SJCRH30 (cell line): ENCODE measurements around the gene FBXO40. TPM values are rescaled to one million over a fixed set of nuclear protein-coding genes. Genes with fewer than 3 reads are reported as not detected.
"Not testable (repeated sequence)": the region's sequence is repeated elsewhere in the genome, so short reads cannot be mapped to it uniquely, and the experiment has no call there.

ENCODE experiments used
- DNase-seq, 2 experiments: peaks; one replicate each; pipeline ENCODE4 v3.0.0-alpha.2; 2015 to 2020
- H3K27ac ChIP-seq: fragments of 250-450 bp; sonication (Bioruptor Pico); 2 replicates; pipeline ENCODE4 v1.5.1; 2020; ENCODE audit warnings: mild to moderate bottlenecking, moderate library complexity
- H3K27me3 ChIP-seq: fragments of 250-450 bp; sonication (Bioruptor Pico); 2 replicates; pipeline ENCODE4 v1.5.1; 2020; ENCODE audit warnings: mild to moderate bottlenecking, moderate library complexity
- H3K36me3 ChIP-seq: fragments of 250-450 bp; sonication (Bioruptor Pico); 2 replicates; pipeline ENCODE4 v1.5.1; 2020; ENCODE audit warnings: mild to moderate bottlenecking, moderate library complexity
- H3K4me1 ChIP-seq: fragments of 250-450 bp; sonication (Bioruptor Pico); 2 replicates; pipeline ENCODE4 v1.5.1; 2020; ENCODE audit warnings: mild to moderate bottlenecking, moderate library complexity
- H3K4me3 ChIP-seq: fragments of 250-450 bp; sonication (Bioruptor Pico); 2 replicates; pipeline ENCODE4 v1.5.1; 2020; ENCODE audit warnings: mild to moderate bottlenecking, moderate library complexity
- H3K9me3 ChIP-seq: fragments of 250-450 bp; sonication (Bioruptor Pico); replicated peaks from 2 replicates; pipeline ENCODE4 v1.5.1; 2020; ENCODE audit warnings: mild to moderate bottlenecking, moderate library complexity
- total RNA-seq: library from RNA; depleted of rRNA; stranded (reverse); fragments of >200 nt; shearing (Covaris generic); gene quantifications from 2 replicates; pipeline ENCODE4 v1.2.3, GENCODE V29; 2014; rRNA removed

Gene FBXO40, protein sequence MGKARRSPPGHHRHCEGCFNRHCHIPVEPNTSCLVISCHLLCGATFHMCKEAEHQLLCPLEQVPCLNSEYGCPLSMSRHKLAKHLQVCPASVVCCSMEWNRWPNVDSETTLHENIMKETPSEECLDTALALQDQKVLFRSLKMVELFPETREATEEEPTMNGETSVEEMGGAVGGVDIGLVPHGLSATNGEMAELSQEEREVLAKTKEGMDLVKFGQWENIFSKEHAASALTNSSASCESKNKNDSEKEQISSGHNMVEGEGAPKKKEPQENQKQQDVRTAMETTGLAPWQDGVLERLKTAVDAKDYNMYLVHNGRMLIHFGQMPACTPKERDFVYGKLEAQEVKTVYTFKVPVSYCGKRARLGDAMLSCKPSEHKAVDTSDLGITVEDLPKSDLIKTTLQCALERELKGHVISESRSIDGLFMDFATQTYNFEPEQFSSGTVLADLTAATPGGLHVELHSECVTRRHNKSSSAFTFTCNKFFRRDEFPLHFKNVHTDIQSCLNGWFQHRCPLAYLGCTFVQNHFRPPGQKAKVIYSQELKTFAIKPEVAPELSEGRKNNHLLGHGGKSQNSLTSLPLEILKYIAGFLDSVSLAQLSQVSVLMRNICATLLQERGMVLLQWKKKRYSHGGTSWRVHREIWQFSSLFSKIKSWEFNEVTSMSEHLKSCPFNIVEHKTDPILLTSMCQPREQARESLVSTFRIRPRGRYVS
- total RNA-seq = 0.02 and 0.03 TPM in 2 replicates

GRCh38 chr3:121592856-121593702 lies at the start of gene FBXO40:
FBXO40 (plus strand) TSS chr3:121593379; CDS start chr3:121620576, 27,197 bp downstream.
- H3K36me3 ChIP-seq = no peaks in the 10 kb centered on the region
- peak in 1 of 2 experiments; percentile 13 for DNase-seq
- H3K4me3 ChIP-seq = no peak within 1 kb of the TSS
- no peaks in the 10 kb centered on the region; the same call in 1 of the 2 replicates for H3K9me3 ChIP-seq
- H3K4me1 ChIP-seq = no peaks in the 10 kb centered on the region
- no peaks in the 10 kb centered on the region; the same call in 1 of the 2 replicates for H3K27me3 ChIP-seq
- H3K27ac ChIP-seq = no peak within 1 kb of the TSS

- peaks cover 25% of the 10 kb centered on the region for H3K36me3 ChIP-seq
- peak overlapping the region; percentile 82 for H3K27ac ChIP-seq
- 0 out of 2 replicates have a peak, but pooled peaks cover 4% of the 10 kb centered on the region for H3K4me1 ChIP-seq
- peak overlapping the region; percentile 73 for H3K4me3 ChIP-seq
- no peaks in the 10 kb centered on the region for H3K27me3 ChIP-seq
- peak; percentile 25 to 51 for DNase-seq
- no peaks in the 10 kb centered on the region for H3K9me3 ChIP-seq
Measured at GRCh38 chr3:121545049-121545573, 48.1 kb upstream of the FBXO40 start.

GRCh38 chr3:121545574-121546455 lies 47.4 kb upstream of the FBXO40 start, which contains the start of gene POLQ:
POLQ (minus strand) TSS chr3:121545988; CDS start chr3:121545877, 111 bp downstream.
- peak; percentile 95 to 97 for DNase-seq
- Histone ChIP-seq H3K36me3 (peaks cover 20% of the 10 kb centered on the region), H3K9me3 (no peaks in the 10 kb centered on the region), H3K4me3 (peak within 1 kb of the TSS; percentile 73), H3K4me1 (0 out of 2 replicates have a peak, but pooled peaks cover 4% of the 10 kb centered on the region), H3K27me3 (no peaks in the 10 kb centered on the region), H3K27ac (peak within 1 kb of the TSS; percentile 82)

- Histone ChIP-seq H3K9me3 (no peaks in the 10 kb centered on the region), H3K27ac (peak overlapping the region; percentile 44; the same call in 1 of the 2 replicates), H3K36me3 (no peaks in the 10 kb centered on the region), H3K4me1 (no peaks in the 10 kb centered on the region), H3K27me3 (no peaks in the 10 kb centered on the region), H3K4me3 (peak overlapping the region; percentile 48)
- peak; percentile 51 to 74 for DNase-seq
Measured at GRCh38 chr3:121552379-121552778, 40.8 kb upstream of the FBXO40 start.

DNA sequence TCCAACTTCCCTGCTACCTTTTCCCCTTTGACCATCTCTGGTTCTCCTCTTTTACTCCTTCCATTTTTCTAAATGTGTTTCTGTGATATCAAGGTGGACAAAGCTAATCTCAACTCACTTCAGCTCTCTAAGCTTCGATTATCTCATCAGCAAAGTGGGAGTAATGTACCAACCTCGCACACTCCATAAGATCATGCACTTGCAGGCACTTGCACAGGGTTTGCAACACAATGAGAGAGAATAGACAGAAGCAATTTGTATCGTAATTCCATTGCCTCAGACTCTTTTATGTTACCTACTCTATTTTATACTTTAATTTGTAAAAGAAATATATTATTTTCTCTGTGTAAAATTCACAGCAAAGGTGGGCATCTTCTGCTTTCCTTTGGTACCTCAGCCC lies 40.4 kb upstream of the FBXO40 start:
- no peak for DNase-seq
- H3K4me1 ChIP-seq = no peaks in the 10 kb centered on the region
- H3K27me3 ChIP-seq = no peaks in the 10 kb centered on the region
- H3K4me3 ChIP-seq = peak overlapping the region; percentile 48
- H3K9me3 ChIP-seq = no peaks in the 10 kb centered on the region
- H3K36me3 ChIP-seq = no peaks in the 10 kb centered on the region
- no peak overlapping the region; the same call in 1 of the 2 replicates for H3K27ac ChIP-seq

DNA sequence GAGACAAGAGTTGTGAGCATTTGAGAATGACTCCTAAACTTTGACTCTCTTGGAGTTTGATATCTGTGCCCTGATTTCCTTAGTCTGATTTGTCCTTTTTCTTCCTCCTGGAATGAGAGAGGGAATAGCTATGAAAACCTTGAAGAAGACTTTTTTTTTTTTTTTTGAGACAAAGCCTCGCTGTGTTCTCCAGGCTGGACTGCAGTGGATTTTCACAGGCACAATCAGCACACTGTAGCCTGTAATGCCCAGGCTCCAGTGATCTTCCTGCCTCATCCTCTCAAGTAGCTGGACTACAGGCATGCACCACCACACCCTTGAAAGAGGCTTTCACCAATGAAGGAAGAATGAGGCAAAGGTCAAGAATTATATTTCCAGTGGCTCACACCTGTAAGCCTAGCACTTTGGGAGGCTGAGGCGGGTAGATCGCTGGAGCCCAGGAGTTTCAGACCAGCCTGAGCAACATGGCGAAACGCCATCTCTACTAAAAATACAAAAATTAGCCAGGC lies 35.7 kb upstream of the FBXO40 start:
- Histone ChIP-seq H3K36me3 (no peaks in the 10 kb centered on the region), H3K9me3 (no peaks in the 10 kb centered on the region), H3K27me3 (no peaks in the 10 kb centered on the region), H3K4me1 (peaks cover 6% of the 10 kb centered on the region; the same call in 1 of the 2 replicates), H3K4me3 (no peak overlapping the region), H3K27ac (no peak overlapping the region)
- DNase-seq = no peak

- Histone ChIP-seq H3K4me1 (peaks cover 18% of the 10 kb centered on the region), H3K4me3 (no peak overlapping the region), H3K27ac (no peak overlapping the region), H3K9me3 (no peaks in the 10 kb centered on the region), H3K27me3 (no peaks in the 10 kb centered on the region), H3K36me3 (no peaks in the 10 kb centered on the region)
- DNase-seq = no peak
Measured at GRCh38 chr3:121562148-121562547, 31.0 kb upstream of the FBXO40 start.

- H3K36me3 ChIP-seq = no peaks in the 10 kb centered on the region
- no peaks in the 10 kb centered on the region for H3K27me3 ChIP-seq
- peaks cover 39% of the 10 kb centered on the region for H3K4me1 ChIP-seq
- H3K4me3 ChIP-seq = no peak overlapping the region
- H3K27ac ChIP-seq = peak overlapping the region; percentile 91
- DNase-seq = peak; percentile 90 to 91
- no peaks in the 10 kb centered on the region for H3K9me3 ChIP-seq
Measured at GRCh38 chr3:121566773-121567172, 26.4 kb upstream of the FBXO40 start.

- DNase-seq = no peak
- H3K4me1 ChIP-seq = peaks cover 38% of the 10 kb centered on the region
- no peaks in the 10 kb centered on the region for H3K9me3 ChIP-seq
- H3K27ac ChIP-seq = peak within 1 kb of the TSS; percentile 91
- H3K4me3 ChIP-seq = no peak within 1 kb of the TSS
- no peaks in the 10 kb centered on the region for H3K27me3 ChIP-seq
- H3K36me3 ChIP-seq = no peaks in the 10 kb centered on the region
Measured at GRCh38 chr3:121567649-121568048, 25.5 kb upstream of the FBXO40 start, which contains the start of gene ARGFX. ARGFX (plus strand) TSS chr3:121567949; CDS start chr3:121570714, 2,765 bp downstream.

GRCh38 chr3:121574449-121574848 lies 18.7 kb upstream of the FBXO40 start:
- Histone ChIP-seq H3K4me3 (no peak overlapping the region), H3K4me1 (peaks cover 21% of the 10 kb centered on the region), H3K9me3 (no peaks in the 10 kb centered on the region), H3K36me3 (no peaks in the 10 kb centered on the region), H3K27ac (no peak overlapping the region), H3K27me3 (no peaks in the 10 kb centered on the region)
- DNase-seq = peak; percentile 63 to 73

DNA sequence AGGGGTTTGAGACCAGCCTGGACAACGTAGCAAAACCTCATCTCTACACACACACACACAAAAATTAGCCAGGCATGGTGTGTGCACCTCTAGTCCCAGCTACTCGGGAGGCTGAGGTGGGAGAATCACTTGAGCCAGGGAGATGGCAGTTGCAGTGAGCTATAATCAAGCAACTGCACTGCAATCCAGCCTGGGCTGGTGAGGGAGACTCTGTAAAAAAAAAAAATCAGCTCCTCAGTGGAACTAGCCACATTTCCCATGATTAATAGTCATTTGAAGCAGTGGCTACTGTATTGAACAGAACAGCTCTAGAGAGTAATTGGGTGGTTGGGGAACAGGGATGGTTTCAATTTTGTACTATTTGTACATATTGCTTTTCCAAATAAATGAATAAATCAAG lies 11.5 kb upstream of the FBXO40 start:
- no peaks in the 10 kb centered on the region for H3K27me3 ChIP-seq
- no peak overlapping the region for H3K27ac ChIP-seq
- no peaks in the 10 kb centered on the region for H3K4me1 ChIP-seq
- no peaks in the 10 kb centered on the region for H3K36me3 ChIP-seq
- H3K9me3 ChIP-seq = no peaks in the 10 kb centered on the region
- no peak overlapping the region for H3K4me3 ChIP-seq
- DNase-seq = no peak

GRCh38 chr3:121584418-121584817 lies 8.8 kb upstream of the FBXO40 start:
- H3K27ac ChIP-seq = no peak overlapping the region
- H3K27me3 ChIP-seq = no peaks in the 10 kb centered on the region
- H3K36me3 ChIP-seq = no peaks in the 10 kb centered on the region
- no peaks in the 10 kb centered on the region for H3K9me3 ChIP-seq
- no peak overlapping the region for H3K4me3 ChIP-seq
- DNase-seq = no peak
- H3K4me1 ChIP-seq = no peaks in the 10 kb centered on the region

DNA sequence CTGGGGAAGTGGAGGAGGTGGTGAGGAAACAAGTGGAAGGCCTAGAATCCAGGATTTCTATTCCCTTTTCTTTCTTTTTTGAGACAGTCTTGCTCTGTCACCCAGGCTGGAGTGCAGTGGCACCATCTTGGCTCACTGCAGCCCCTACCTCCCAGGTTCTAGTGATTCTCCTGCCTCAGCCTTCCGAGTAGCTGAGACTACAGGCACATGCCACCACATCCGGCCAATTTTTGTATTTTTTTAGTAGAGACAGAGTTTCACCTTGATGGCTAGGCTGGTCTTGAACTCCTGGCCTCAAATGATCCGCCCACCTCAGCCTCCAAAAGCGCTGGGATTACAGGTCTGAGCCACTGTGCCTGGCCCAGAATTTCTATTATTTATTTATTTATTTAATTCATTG lies 627 bp downstream of the FBXO40 start:
- not testable (repeated sequence) for DNase-seq, H3K27me3 ChIP-seq, H3K4me1 ChIP-seq, H3K36me3 ChIP-seq, H3K9me3 ChIP-seq, H3K27ac ChIP-seq, H3K4me3 ChIP-seq
